GM23338 (cell line): ENCODE measurements around the gene RNASE7. TPM values are rescaled to one million over a fixed set of nuclear protein-coding genes. Genes with fewer than 3 reads are reported as not detected.

Experiments
- ATAC-seq: fragments of 200-7000 bp; cut with Tn5 transposase; 3 replicates; pipeline ENCODE4 v1.9.1; 2020
- DNase-seq: peaks from one replicate; pipeline ENCODE4 v3.0.0-alpha.2; 2015; ENCODE audit warnings: low spot score
- H2AFZ ChIP-seq: fragments of 200-600 bp; sonication (generic); 2 replicates; pipeline ENCODE4 v1.8.0; 2016; ENCODE audit warnings: antibody characterized with exemption, mild to moderate bottlenecking, moderate library complexity
- H3F3A ChIP-seq: fragments of 200-600 bp; sonication (generic); replicated peaks from 2 replicates; pipeline ENCODE4 v1.8.0; 2017; ENCODE audit warnings: antibody characterized with exemption, mixed run types, low read depth
- H3K27ac ChIP-seq: fragments of 200-600 bp; sonication (generic); 2 replicates; pipeline ENCODE4 v1.6.1; 2016; ENCODE audit warnings: low read depth
- H3K27me3 ChIP-seq: fragments of 200-600 bp; sonication (generic); 2 replicates; pipeline ENCODE4 v1.8.0; 2016; ENCODE audit warnings: mild to moderate bottlenecking, mixed run types, moderate library complexity; ENCODE audit not compliant: insufficient read depth
- H3K36me3 ChIP-seq: fragments of 200-600 bp; sonication (generic); 2 replicates; pipeline ENCODE4 v1.8.0; 2016; ENCODE audit warnings: mild to moderate bottlenecking; ENCODE audit not compliant: insufficient read depth
- H3K4me1 ChIP-seq: fragments of 200-600 bp; sonication (generic); 2 replicates; pipeline ENCODE4 v1.8.0; 2016; ENCODE audit warnings: mild to moderate bottlenecking, moderate library complexity; ENCODE audit not compliant: insufficient read depth
- H3K4me2 ChIP-seq: fragments of 200-600 bp; sonication (generic); 2 replicates; pipeline ENCODE4 v1.7.1; 2017; ENCODE audit warnings: mixed run types
- H3K4me3 ChIP-seq: fragments of 200-600 bp; sonication (generic); 2 replicates; pipeline ENCODE4 v1.6.1; 2016; ENCODE audit warnings: mixed run types
- H3K79me2 ChIP-seq: fragments of 200-600 bp; sonication (generic); replicated peaks from 2 replicates; pipeline ENCODE4 v1.8.0; 2017; ENCODE audit warnings: mild to moderate bottlenecking; ENCODE audit not compliant: insufficient read depth
- H3K9me2 ChIP-seq: fragments of 200-600 bp; sonication (generic); 2 replicates; pipeline ENCODE4 v1.8.0; 2017; ENCODE audit not compliant: insufficient read depth
- H4K20me1 ChIP-seq: fragments of 200-600 bp; sonication (generic); replicated peaks from 2 replicates; pipeline ENCODE4 v1.8.0; 2017; ENCODE audit warnings: mild to moderate bottlenecking; ENCODE audit not compliant: insufficient read depth
- H3K27ac Mint-ChIP-seq: 2 replicates; pipeline ENCODE4 v1.8.0; 2020; ENCODE audit warnings: inconsistent platforms, mild to moderate bottlenecking, moderate library complexity, mixed read lengths
- H3K27me3 Mint-ChIP-seq: 3 replicates; pipeline ENCODE4 v1.8.0; 2022; ENCODE audit warnings: low read depth, mild to moderate bottlenecking, moderate library complexity, mixed read lengths, inconsistent platforms; ENCODE audit not compliant: insufficient read depth, poor library complexity
- H3K36me3 Mint-ChIP-seq: 3 replicates; pipeline ENCODE4 v1.8.0; 2021; ENCODE audit warnings: low read depth, mild to moderate bottlenecking, inconsistent platforms, moderate library complexity, mixed read lengths
- H3K4me1 Mint-ChIP-seq: 3 replicates; pipeline ENCODE4 v1.8.0; 2020; ENCODE audit warnings: mild to moderate bottlenecking, inconsistent platforms, mixed read lengths
- H3K4me3 Mint-ChIP-seq: 3 replicates; pipeline ENCODE4 v1.8.0; 2021; ENCODE audit warnings: moderate library complexity, mild to moderate bottlenecking, inconsistent platforms, mixed read lengths
- H3K9me3 Mint-ChIP-seq: 3 replicates; pipeline ENCODE4 v1.8.0; 2020; ENCODE audit warnings: moderate library complexity, mild to moderate bottlenecking, inconsistent platforms, mixed read lengths
- CREB1 ChIP-seq: fragments of 250-450 bp; sonication (Bioruptor Pico); IDR thresholded peaks from 2 replicates; pipeline ENCODE4 v1.5.0; 2020; ENCODE audit warnings: low read depth, mild to moderate bottlenecking, moderate library complexity
- EZH2phosphoT487 ChIP-seq: fragments of 200-600 bp; sonication (generic); IDR thresholded peaks from one replicate; pipeline ENCODE4 v1.8.1; 2018; ENCODE audit warnings: antibody characterized with exemption; ENCODE audit not compliant: unreplicated experiment
- JUNB ChIP-seq: IDR thresholded peaks from one replicate; pipeline ENCODE4 v1.6.1; 2016; ENCODE audit warnings: antibody characterized with exemption; ENCODE audit not compliant: unreplicated experiment
- NANOG ChIP-seq: IDR thresholded peaks from 2 replicates; pipeline ENCODE4 v1.6.1; 2016; ENCODE audit warnings: antibody characterized with exemption, borderline replicate concordance
- REST ChIP-seq: IDR thresholded peaks from one replicate; pipeline ENCODE4 v1.6.1; 2018; ENCODE audit warnings: antibody characterized with exemption; ENCODE audit not compliant: unreplicated experiment
- ZNF331 ChIP-seq: fragments of 250-450 bp; sonication (Bioruptor Pico); IDR thresholded peaks from 2 replicates; pipeline ENCODE4 v1.5.0; 2020; ENCODE audit warnings: low read depth, mild to moderate bottlenecking, moderate library complexity
- polyA plus RNA-seq: library from polyadenylated mRNA; unstranded; fragments of >200 nt; fragmentation: Nextera tagmentation; extraction: Ambion mirVana; gene quantifications from 2 replicates; pipeline ENCODE4 v1.2.1, GENCODE V29; 2016
- total RNA-seq: library from RNA; depleted of rRNA; stranded (reverse); fragments of >200 nt; shearing (Covaris generic); gene quantifications from 2 replicates; pipeline ENCODE4 v1.2.3, GENCODE V29; 2014
- TF ChIP-seq, protein P1 (sequence below): IDR thresholded peaks from 2 replicates; pipeline ENCODE4 v1.6.1; 2016; ENCODE audit warnings: antibody characterized with exemption

The RNASE7 gene
- total and polyA plus RNA-seq, 2 experiments from 2014 or later: not detected

- TF ChIP-seq, protein P1, sequence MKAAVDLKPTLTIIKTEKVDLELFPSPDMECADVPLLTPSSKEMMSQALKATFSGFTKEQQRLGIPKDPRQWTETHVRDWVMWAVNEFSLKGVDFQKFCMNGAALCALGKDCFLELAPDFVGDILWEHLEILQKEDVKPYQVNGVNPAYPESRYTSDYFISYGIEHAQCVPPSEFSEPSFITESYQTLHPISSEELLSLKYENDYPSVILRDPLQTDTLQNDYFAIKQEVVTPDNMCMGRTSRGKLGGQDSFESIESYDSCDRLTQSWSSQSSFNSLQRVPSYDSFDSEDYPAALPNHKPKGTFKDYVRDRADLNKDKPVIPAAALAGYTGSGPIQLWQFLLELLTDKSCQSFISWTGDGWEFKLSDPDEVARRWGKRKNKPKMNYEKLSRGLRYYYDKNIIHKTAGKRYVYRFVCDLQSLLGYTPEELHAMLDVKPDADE: no peak
- no peak for TF ChIP-seq CREB1 (CRISPR knock-in tag)
Observed at GRCh38 chr14:21049271-21049673, 7.1 kb downstream of the RNASE7 start (continued).

DNA sequence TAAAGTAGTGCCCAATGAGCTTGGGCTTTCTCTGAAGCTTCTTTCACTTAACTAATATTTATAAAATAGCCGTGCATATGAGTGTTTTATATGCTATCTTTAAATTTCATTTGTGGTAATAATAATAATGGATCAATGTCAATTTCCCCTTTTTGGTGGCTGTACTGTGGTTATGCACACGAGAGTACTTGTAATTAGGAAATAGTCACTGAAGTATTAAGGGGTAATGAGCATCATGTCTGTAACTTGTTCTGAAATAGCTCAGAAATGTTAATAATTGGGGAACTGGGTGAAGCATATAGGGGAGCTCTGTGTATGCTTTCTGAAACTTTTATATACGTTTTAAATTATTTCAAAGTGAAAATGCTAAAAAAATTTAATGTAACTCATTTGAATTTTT is 8.4 kb downstream of the RNASE7 start:
- no peak for ATAC-seq
- Histone ChIP-seq H3K4me1 (peaks cover 4% of the 10 kb centered on the region; the same call in 1 of the 2 replicates), H4K20me1 (no peaks in the 10 kb centered on the region), H3K79me2 (no peaks in the 10 kb centered on the region), H3K9me2 (no peaks in the 10 kb centered on the region; the same call in 1 of the 2 replicates), H3K4me2 (no peak overlapping the region), H3K27ac (no peak overlapping the region), H3K4me3 (no peak overlapping the region), H3K27me3 (no peaks in the 10 kb centered on the region), H2AFZ (no peak overlapping the region), H3K36me3 (no peaks in the 10 kb centered on the region), H3F3A (no peaks in the 10 kb centered on the region)
- Mint-ChIP-seq H3K27me3 (peaks cover 2% of the 10 kb centered on the region), H3K36me3 (no peaks in the 10 kb centered on the region), H3K4me3 (no peak overlapping the region), H3K4me1 (peaks cover 6% of the 10 kb centered on the region; the same call in 2 of the 3 replicates), H3K9me3 (no peaks in the 10 kb centered on the region), H3K27ac (no peak overlapping the region)
- DNase-seq: no peak
- TF ChIP-seq, protein P1: no peak
- TF ChIP-seq NANOG (no peak), JUNB (no peak), EZH2phosphoT487 (no peak), ZNF331 (no peak), REST (no peak)
